HG03439 (cell line): ENCODE measurements around the gene PLCD1.
A peak's percentile ranks its signal among the peaks of the same experiment; 100 is the strongest.
"Not testable (repeated sequence)": the region's sequence is repeated elsewhere in the genome, so short reads cannot be mapped to it uniquely, and the experiment has no call there.

ENCODE experiments used
- ATAC-seq: cut with Tn5 transposase; IDR thresholded peaks from one replicate; pipeline ENCODE4 v1.9.1; 2021; ENCODE audit warnings: mild to moderate bottlenecking, moderate library complexity; ENCODE audit not compliant: unreplicated experiment

PLCD1 gene

GRCh38 chr3:38029400-38030125 lies at the start of gene PLCD1:
Gene PLCD1, minus strand, starts transcription at chr3:38029642. Its CDS starts 103 bp downstream, at chr3:38029539.
- no peak for ATAC-seq

GRCh38 chr3:38077073-38077472 lies 47.6 kb upstream of the PLCD1 start:
- not testable (repeated sequence) for ATAC-seq

- ATAC-seq: no peak
Measured at GRCh38 chr3:38070013-38070412, 40.6 kb upstream of the PLCD1 start.

- no peak for ATAC-seq
Measured at GRCh38 chr3:38067508-38068233, 38.2 kb upstream of the PLCD1 start.

GRCh38 chr3:38064453-38064852 lies 35.0 kb upstream of the PLCD1 start:
- not testable (repeated sequence) for ATAC-seq

GRCh38 chr3:38062809-38063208 lies 33.4 kb upstream of the PLCD1 start:
- ATAC-seq: no peak

- ATAC-seq: no peak
Measured at GRCh38 chr3:38059591-38059990, 30.1 kb upstream of the PLCD1 start.

- no peak for ATAC-seq
Measured at GRCh38 chr3:38059148-38059547, 29.7 kb upstream of the PLCD1 start.

- no peak for ATAC-seq
Measured at GRCh38 chr3:38054499-38055001, 25.1 kb upstream of the PLCD1 start.

DNA sequence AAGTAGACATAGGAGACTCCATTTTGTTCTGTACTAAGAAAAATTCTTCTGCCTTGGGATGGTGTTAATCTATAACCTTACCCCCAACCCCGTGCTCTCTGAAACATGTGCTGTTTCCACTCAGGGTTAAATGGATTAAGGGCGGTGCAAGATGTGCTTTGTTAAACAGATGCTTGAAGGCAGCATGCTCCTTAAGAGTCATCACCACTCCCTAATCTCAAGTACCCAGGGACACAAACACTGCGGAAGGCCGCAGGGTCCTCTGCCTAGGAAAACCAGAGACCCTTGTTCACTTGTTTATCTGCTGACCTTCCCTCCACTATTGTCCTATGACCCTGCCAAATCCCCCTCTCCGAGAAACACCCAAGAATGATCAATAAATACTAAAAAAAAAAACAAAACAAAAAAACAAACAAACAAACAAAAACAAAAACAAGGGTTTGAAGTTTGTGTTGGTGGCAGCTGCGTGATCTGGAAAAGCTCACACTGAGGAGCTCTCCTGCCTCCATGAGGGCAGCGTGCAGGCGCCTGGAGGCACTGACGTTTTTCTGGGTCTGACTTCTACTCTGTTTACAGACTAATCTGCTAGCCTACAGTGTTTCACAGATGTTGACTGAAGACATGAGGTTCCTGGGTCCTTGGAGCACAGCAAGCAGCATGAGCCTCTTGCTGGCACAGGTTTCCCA lies 24.5 kb upstream of the PLCD1 start:
- ATAC-seq: not testable (repeated sequence)

- ATAC-seq: not testable (repeated sequence)
Measured at GRCh38 chr3:38053286-38053685, 23.8 kb upstream of the PLCD1 start.

DNA sequence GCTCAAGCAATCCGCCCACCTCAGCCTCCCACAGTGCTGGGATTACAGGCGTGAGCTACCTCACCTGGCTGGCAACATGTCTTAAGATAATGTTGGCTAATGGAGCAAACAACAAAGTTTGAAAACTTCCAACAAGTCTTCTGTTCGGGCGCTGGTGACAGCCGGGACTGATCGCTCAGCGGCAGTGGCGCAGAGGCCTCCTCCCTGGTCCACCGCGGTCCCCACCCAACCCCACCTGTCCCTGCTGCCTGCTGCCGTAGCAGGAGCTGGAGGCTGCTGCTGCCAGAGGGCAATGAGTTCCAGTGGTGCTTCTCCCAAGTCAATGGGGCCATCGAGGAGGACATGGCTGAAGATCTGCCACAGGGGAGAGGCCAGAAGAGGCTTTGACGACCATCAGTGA lies 21.7 kb upstream of the PLCD1 start:
- ATAC-seq: no peak

DNA sequence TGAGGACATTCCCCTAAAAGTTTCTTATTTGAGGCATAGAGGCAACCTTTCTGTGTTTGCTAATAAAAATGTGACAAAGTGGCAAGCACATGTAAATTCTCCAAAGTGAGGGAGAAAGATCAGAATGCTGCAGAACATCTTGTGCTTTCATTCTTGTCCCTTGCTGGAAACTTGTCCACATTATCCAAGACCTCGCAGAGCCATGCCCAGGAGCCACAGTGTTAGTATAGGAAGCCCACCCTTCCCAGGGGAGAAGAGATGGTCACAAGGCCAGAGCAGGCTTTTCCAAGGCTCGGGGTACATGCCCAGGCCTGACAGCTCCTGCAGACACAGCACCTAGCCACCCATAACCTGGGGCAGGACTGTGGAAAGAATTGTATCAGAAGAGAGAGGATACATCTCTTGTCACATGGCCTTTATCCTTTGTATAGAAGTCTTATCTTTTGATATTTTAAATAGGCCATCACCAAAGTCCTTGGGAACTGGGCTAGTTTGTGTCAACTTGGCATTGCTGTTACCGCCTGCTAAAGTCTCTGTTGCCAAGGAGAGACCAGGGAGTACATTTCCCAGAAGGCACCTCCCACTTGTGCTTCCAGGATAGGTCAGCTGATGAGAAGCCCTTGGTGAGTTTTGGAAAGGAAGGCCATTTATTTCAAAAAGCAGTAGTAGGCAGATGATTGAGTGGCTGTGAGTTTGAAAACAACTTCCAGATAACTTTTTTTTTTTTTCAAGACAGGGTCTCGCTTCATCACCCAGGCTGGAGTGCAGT lies 20.1 kb upstream of the PLCD1 start:
- no peak for ATAC-seq

DNA sequence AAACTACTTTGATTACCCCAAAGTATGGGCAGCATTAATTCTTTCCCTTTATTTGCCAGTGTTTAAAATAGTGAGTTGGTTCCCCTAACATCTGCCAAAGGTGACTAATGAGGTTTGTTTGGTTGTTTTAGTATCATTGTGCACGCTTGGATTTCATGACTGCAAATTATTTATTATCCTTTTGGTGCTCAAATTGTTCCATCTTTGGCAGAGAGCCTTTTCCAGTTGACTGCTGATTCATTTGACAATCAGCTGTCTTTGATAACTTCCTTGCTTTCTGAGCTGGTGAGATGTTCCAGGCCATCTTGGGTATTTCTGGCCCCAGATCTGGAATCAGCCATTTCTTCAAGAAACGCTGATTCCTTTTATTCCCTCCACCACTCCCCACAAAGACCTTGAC lies 18.5 kb upstream of the PLCD1 start:
- ATAC-seq: no peak

- ATAC-seq: no peak
Measured at GRCh38 chr3:38046821-38047220, 17.4 kb upstream of the PLCD1 start.

GRCh38 chr3:38046027-38046426 lies 16.6 kb upstream of the PLCD1 start:
- no peak for ATAC-seq

DNA sequence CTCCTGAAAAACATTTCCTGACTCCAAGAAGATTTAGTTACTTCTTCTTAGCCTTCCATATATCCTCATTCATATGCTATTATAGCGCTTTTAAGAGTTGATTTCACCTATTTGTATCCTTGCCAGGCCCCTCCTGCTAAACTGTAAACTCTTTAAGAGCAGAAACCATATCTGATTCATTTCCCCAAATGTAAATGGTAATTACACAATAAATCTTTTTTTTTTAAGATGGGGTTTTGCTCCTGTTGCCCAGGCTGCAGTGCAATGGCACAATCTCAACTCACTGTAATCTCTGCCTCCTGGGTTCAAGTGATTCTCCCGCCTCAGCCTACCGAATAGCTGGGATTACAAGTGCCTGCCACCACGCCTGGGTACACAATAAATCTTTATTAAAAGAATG lies 14.0 kb upstream of the PLCD1 start:
- no peak for ATAC-seq

DNA sequence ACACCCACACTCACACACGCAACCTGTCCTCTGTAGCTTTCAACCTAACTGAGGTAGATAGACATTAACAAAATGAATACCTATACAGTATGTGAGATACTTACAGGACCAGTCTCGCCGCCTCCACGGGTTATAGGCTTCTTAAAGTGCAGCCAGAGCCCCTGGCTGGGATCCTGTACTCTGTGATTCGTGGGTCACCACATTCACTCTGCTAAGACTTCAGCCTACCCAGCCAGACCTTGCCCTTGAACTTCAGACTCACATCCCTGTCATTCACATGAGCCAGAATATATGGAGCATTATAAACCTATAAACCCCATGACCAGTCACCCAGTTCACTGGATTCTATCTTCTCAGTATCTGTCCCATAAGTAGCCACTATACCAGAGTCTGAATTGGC lies 11.0 kb upstream of the PLCD1 start:
- no peak for ATAC-seq

DNA sequence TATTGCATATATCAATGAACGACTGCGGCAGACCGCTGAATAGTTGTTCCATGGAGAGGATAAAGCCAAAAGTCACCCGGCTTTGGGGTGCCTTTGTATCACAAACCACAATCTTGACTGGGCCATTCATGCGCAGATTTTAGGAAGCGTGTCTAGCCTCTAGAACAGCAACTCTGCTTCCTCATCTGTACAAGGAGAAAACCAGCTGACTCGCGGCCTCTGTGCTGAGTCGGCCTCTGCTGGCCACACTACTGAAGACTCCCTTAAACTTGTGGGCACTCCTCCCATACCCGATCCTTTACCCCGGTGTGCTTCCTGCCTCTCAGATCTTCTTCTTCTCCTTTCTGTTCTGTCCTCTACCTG lies 10.4 kb upstream of the PLCD1 start:
- no peak for ATAC-seq

GRCh38 chr3:38039101-38039898 lies 9.9 kb upstream of the PLCD1 start, which contains the start of gene DLEC1:
Gene DLEC1, plus strand, starts transcription at chr3:38039208. Its CDS starts 18 bp downstream, at chr3:38039226.
- peak; percentile 90 for ATAC-seq
